Stomach (tissue), 4 donors: ENCODE measurements around the gene GPC5.

ENCODE experiments used
- POLR2A ChIP-seq, 4 donors: fragments of 450-650 bp; IDR thresholded peaks; one replicate each; pipeline ENCODE4 v1.6.1; 2016; ENCODE audit warnings: antibody characterized with exemption in 4 of 4, control low read depth in 2 of 4, mild to moderate bottlenecking in 1 of 4, moderate library complexity in 1 of 4
- TF ChIP-seq, protein P1 (sequence below), 7 experiments: fragments of 450-650 bp in 4 of 7; fragments of 200-600 bp in 3 of 7; sonication (generic) in 3 of 7; IDR thresholded peaks; one replicate each; pipeline ENCODE4 v1.5.1; 2016 to 2019; ENCODE audit warnings: antibody characterized with exemption in 7 of 7, control low read depth in 2 of 7, mild to moderate bottlenecking in 1 of 7

DNA sequence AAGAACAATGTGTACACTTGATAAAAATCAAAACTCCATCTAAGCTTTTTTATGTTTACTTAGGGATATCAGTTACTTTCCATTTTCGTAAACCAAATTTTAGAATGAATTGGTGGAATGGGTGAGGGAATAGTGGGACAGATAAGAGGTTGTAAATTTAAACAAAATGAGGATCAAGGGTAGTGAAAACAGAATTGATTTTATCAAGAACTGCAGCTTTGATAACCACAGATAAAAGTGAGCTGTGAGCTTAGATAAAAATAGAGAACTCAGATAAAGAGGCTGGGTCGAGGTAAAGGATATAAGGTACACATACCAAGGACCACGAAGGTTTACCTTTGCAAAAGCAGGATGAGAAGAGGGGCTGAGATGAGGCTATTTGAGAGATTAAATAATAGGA, 1015.0 kb downstream of the GPC5 start:
- TF ChIP-seq, protein P1, sequence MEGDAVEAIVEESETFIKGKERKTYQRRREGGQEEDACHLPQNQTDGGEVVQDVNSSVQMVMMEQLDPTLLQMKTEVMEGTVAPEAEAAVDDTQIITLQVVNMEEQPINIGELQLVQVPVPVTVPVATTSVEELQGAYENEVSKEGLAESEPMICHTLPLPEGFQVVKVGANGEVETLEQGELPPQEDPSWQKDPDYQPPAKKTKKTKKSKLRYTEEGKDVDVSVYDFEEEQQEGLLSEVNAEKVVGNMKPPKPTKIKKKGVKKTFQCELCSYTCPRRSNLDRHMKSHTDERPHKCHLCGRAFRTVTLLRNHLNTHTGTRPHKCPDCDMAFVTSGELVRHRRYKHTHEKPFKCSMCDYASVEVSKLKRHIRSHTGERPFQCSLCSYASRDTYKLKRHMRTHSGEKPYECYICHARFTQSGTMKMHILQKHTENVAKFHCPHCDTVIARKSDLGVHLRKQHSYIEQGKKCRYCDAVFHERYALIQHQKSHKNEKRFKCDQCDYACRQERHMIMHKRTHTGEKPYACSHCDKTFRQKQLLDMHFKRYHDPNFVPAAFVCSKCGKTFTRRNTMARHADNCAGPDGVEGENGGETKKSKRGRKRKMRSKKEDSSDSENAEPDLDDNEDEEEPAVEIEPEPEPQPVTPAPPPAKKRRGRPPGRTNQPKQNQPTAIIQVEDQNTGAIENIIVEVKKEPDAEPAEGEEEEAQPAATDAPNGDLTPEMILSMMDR (IDR thresholded peaks at IDR 0.05) = no peak
- no peak for TF ChIP-seq POLR2A (IDR thresholded peaks at IDR 0.05)
